ENCODE measurements around the gene ARID1B. TPM values are rescaled to one million over a fixed set of nuclear protein-coding genes. Genes with fewer than 3 reads are reported as not detected.

The ARID1B gene
- total and polyA plus RNA-seq, 9 of the 15 experiments (the other 6 are each of a cell fraction or from before 2014, with no cell fraction given), result 12.5 to 50.5 (median 25.8) TPM

GRCh38 chr6:157030755-157031154 lies 253.6 kb downstream of the ARID1B start:
- BruUV-seq (replicated peaks), result no TSS peak
- Histone ChIP-seq H3K27ac (ENCODE audit: extremely low read depth, low read depth, low read length) (no peak overlapping the region), H3K4me2 (ENCODE audit: insufficient read depth, low read length) (no peak overlapping the region), H3K27me3 (ENCODE audit: control insufficient read depth in 2 of 2, insufficient read depth in 2 of 2, low read length in 2 of 2) (no peaks in the 10 kb centered on the region), H3K79me2 (ENCODE audit: control insufficient read depth, insufficient read depth, low read length) (peaks cover 22% of the 10 kb centered on the region), H3K9me3 (replicated peaks; ENCODE audit: control insufficient read depth, insufficient read depth, low read depth, low read length) (no peaks in the 10 kb centered on the region), H3K4me3 (no peak overlapping the region), H3K36me3 (ENCODE audit: control insufficient read depth, insufficient read depth, low read length) (no peaks in the 10 kb centered on the region), H4K20me1 (replicated peaks; ENCODE audit: control insufficient read depth, insufficient read depth, low read length) (no peaks in the 10 kb centered on the region), H3K4me1 (replicated peaks in 1 of 2; ENCODE audit: control insufficient read depth in 2 of 2, insufficient read depth in 2 of 2, low read length in 2 of 2) (no peaks in the 10 kb centered on the region; a peak in 2 of 5 replicates), H2AFZ (ENCODE audit: low read depth, low read length) (no peak overlapping the region), H3K9me1 (ENCODE audit: control insufficient read depth, insufficient read depth, low read length) (no peaks in the 10 kb centered on the region), H3K9ac (ENCODE audit: insufficient read depth in 1 of 2, low read depth in 2 of 2, low read length in 2 of 2) (no peak overlapping the region)
- ChIA-PET POLR2A (no interaction called here), CTCF (ENCODE audit: low intra/inter-chr PET ratio) (no interaction called here)
- ATAC-seq (no peak), FAIRE-seq (no peak), DNase-seq (ENCODE audit: extremely low read depth in 1 of 4, low spot score in 3 of 4) (no peak)
- WGBS (ENCODE audit: insufficient coverage, low coverage, missing lambda C conversion rate), result 82% methylated on average over 10 of the region's 10 CpGs
- intact Hi-C loops (cut with micrococcal nuclease), result loop anchor here (5.0 to 10.0 kb wide), 2 partner anchors 124 to 242 kb away; no protein-coding TSS in a partner anchor
- in situ Hi-C loops (cut with MboI), result no loop called here
- no peak for TF ChIP-seq NONO (IDR thresholded peaks at IDR 0.05; ENCODE audit: low read depth in 2 of 2, low read length in 1 of 2)
- TF ChIP-seq, protein P1, sequence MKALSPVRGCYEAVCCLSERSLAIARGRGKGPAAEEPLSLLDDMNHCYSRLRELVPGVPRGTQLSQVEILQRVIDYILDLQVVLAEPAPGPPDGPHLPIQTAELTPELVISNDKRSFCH (CRISPR knock-in tag; IDR thresholded peaks at IDR 0.05), result no peak
- TF ChIP-seq, protein P1 (tag; IDR thresholded peaks at IDR 0.05), result no peak
- no peak for TF ChIP-seq EGR1 (conservative IDR thresholded peaks at IDR 0.05)
- TF ChIP-seq, protein P2, sequence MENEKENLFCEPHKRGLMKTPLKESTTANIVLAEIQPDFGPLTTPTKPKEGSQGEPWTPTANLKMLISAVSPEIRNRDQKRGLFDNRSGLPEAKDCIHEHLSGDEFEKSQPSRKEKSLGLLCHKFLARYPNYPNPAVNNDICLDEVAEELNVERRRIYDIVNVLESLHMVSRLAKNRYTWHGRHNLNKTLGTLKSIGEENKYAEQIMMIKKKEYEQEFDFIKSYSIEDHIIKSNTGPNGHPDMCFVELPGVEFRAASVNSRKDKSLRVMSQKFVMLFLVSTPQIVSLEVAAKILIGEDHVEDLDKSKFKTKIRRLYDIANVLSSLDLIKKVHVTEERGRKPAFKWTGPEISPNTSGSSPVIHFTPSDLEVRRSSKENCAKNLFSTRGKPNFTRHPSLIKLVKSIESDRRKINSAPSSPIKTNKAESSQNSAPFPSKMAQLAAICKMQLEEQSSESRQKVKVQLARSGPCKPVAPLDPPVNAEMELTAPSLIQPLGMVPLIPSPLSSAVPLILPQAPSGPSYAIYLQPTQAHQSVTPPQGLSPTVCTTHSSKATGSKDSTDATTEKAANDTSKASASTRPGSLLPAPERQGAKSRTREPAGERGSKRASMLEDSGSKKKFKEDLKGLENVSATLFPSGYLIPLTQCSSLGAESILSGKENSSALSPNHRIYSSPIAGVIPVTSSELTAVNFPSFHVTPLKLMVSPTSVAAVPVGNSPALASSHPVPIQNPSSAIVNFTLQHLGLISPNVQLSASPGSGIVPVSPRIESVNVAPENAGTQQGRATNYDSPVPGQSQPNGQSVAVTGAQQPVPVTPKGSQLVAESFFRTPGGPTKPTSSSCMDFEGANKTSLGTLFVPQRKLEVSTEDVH (IDR thresholded peaks at IDR 0.05; ENCODE audit: low read depth, partially characterized antibody), result no peak
- no peak for TF ChIP-seq ELF1 (tag; IDR thresholded peaks at IDR 0.05)
- TF ChIP-seq PCBP1 (IDR thresholded peaks at IDR 0.05; ENCODE audit: low read depth, low read length, poor library complexity, severe bottlenecking), result no peak
- TF ChIP-seq ZNF24 (IDR thresholded peaks at IDR 0.05), result no peak
- no peak for TF ChIP-seq ETV1 (tag; conservative IDR thresholded peaks at IDR 0.05; ENCODE audit: low read depth)
- no peak for TF ChIP-seq ZNF143 (CRISPR knock-in tag; IDR thresholded peaks at IDR 0.05)
- no peak for TF ChIP-seq HDAC6 (IDR thresholded peaks at IDR 0.05; ENCODE audit: low read depth, low read length)
- TF ChIP-seq, protein P3, sequence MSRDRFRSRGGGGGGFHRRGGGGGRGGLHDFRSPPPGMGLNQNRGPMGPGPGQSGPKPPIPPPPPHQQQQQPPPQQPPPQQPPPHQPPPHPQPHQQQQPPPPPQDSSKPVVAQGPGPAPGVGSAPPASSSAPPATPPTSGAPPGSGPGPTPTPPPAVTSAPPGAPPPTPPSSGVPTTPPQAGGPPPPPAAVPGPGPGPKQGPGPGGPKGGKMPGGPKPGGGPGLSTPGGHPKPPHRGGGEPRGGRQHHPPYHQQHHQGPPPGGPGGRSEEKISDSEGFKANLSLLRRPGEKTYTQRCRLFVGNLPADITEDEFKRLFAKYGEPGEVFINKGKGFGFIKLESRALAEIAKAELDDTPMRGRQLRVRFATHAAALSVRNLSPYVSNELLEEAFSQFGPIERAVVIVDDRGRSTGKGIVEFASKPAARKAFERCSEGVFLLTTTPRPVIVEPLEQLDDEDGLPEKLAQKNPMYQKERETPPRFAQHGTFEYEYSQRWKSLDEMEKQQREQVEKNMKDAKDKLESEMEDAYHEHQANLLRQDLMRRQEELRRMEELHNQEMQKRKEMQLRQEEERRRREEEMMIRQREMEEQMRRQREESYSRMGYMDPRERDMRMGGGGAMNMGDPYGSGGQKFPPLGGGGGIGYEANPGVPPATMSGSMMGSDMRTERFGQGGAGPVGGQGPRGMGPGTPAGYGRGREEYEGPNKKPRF (IDR thresholded peaks at IDR 0.05; ENCODE audit: low read depth, low read length), result no peak
- TF ChIP-seq, protein P4, sequence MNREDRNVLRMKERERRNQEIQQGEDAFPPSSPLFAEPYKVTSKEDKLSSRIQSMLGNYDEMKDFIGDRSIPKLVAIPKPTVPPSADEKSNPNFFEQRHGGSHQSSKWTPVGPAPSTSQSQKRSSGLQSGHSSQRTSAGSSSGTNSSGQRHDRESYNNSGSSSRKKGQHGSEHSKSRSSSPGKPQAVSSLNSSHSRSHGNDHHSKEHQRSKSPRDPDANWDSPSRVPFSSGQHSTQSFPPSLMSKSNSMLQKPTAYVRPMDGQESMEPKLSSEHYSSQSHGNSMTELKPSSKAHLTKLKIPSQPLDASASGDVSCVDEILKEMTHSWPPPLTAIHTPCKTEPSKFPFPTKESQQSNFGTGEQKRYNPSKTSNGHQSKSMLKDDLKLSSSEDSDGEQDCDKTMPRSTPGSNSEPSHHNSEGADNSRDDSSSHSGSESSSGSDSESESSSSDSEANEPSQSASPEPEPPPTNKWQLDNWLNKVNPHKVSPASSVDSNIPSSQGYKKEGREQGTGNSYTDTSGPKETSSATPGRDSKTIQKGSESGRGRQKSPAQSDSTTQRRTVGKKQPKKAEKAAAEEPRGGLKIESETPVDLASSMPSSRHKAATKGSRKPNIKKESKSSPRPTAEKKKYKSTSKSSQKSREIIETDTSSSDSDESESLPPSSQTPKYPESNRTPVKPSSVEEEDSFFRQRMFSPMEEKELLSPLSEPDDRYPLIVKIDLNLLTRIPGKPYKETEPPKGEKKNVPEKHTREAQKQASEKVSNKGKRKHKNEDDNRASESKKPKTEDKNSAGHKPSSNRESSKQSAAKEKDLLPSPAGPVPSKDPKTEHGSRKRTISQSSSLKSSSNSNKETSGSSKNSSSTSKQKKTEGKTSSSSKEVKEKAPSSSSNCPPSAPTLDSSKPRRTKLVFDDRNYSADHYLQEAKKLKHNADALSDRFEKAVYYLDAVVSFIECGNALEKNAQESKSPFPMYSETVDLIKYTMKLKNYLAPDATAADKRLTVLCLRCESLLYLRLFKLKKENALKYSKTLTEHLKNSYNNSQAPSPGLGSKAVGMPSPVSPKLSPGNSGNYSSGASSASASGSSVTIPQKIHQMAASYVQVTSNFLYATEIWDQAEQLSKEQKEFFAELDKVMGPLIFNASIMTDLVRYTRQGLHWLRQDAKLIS (CRISPR knock-in tag; IDR thresholded peaks at IDR 0.05), result no peak
- TF ChIP-seq BACH1 (tag; IDR thresholded peaks at IDR 0.05), result no peak
